Activated CD8-positive, alpha-beta memory T cell treated with anti-CD3 and anti-CD28 coated beads for 1 hour (primary cell): ENCODE data around the gene SMARCC2.
A peak's percentile ranks its signal among the peaks of the same experiment; 100 is the strongest.

ENCODE experiments used
- DNase-seq, 2 donors: peaks; one replicate each; pipeline ENCODE4 v3.0.0-alpha.2; 2020; ENCODE audit warnings: low read depth in 1 of 2; ENCODE audit errors: extremely low read depth in 1 of 2

SMARCC2 gene

GRCh38 chr12:56152756-56153677, 36.3 kb downstream of the SMARCC2 start:
- no peak for DNase-seq

DNA sequence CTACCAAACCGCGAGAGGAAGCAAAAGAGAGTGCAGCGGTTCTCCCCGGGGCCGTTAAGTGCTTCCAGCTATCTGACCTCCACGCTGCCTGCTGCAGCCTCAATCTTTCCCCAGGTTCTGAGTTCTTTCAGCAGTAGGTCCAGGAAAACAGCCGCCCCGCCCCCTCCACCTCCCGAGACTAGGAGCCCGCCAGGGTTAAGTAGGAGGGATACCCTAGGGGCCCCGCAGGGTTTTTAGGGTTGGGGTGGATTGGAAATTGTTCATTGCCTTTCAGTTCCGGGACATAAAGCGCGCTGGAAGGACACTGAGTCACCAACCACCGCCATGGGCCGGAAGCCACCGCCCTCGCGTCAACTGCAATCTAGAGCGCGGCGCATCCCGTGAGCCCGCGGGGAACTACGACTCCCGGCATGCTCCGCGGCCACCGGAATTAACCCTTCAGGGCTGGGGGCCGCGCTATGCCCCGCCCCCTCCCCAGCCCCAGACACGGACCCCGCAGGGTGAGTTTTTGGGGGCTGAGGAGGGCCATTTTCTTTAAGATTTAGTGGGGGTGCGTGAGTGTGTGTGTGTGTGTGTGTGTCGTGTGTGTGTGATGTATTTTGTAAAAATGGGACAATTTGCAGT, 37.0 kb downstream of the SMARCC2 start, which contains the start of gene MYL6B:
TSS of gene MYL6B (plus strand) at position 456 of the 624 bp plus-strand sequence. CDS start 1,332 bp downstream, outside the sequence.
- DNase-seq = peak; percentile 78 to 90

- DNase-seq = no peak
Measured at GRCh38 chr12:56151672-56152131, 37.6 kb downstream of the SMARCC2 start.

DNA sequence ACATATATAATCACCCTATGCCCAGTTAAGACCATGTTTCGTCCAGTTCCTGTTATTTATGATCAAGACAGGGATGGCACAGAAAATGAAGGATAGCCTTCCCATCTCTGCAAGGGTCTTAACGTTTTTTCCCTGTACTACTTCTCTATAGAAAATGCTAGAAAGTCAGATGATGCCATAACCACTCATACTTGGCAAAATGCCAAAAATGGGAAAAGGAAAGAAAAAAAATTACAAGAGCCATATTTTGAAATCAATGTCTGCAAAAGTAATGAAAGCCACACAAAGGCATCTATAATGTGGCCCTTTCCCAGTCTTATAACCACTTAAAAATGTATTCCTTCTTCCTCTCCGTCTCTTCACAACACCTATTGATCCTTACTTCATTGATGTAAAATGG, 38.7 kb downstream of the SMARCC2 start:
- DNase-seq = no peak

DNA sequence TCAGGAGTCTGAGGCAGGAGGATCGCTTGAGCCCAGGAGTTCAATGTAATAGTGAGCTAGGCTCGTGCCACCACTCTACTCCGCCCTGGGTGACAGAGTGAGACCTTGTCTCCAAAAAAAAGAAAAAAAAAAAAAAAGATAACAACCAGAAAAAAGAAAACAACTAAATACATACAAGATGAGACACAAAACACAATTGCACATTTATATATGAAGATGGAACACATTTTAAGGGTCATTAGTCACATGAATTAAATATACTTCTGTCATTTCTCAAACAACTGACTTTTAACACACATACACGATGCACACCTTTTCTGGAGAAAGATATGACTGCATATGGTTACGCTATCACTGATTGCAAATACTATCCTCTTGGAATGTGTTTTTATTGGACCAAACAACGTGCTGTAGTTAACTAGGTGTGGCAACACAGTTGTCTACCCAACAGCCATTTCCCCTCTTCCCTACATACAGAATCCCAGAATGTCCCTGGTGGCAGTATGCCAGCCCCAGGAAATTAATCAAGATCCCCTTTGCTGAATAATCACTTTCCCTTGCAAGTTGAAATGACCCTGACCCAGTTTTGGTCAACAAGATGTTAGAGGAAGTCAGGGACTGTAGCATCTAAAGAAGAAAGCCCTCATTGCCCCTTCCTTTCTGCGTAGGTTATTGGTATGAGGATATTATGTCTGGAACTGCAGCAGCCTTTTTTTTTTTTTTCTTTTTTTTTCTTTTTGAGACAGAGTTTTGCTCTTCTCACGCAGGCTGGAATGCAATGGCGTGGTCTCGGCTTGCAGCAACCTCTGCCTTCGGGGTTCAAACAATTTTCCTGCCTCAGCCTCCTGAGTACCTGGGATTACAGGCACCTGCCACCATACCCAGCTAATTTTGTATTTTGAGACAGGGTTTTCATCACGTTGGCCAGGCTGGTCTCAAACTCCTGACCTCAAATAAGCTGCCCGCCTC, 42.5 kb downstream of the SMARCC2 start:
- DNase-seq = no peak

DNA sequence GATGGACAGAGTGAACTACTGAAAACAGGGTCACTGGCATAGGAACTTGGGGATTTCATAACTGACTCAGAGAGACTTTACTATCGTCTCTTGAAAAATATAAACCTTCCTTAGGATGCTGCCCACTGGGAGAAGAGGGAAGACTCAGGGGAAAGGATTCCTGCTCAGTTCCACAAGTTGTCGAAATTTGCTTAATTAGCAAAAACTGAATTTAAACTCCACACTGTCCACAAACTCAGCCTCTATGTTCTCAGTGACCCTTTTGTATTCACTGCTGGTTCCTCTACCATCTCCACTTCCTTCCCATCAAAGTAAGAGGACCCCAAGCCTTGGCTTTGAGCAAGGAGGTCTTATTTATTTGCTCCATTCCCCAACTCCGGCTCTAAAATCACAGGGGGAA, 44.1 kb downstream of the SMARCC2 start:
- DNase-seq = no peak

DNA sequence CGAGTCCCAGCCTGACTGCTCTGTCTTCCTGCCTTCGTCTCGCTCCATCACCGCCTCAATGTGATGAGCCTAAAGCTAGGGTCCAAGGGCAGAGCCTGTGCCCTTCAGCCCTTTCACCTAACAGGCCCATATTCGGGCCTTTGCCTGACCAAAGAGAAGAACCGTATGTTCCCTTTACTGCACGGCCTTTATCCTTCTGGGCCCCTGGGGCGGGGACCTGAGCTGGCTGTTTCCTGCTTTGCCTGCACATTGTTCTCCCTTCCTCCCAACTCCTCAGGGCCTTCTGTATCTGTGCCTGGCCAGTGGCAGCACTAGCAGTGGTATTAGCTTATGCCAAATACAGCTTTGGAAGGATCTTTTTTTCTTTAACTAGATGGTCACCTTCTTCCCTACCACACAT, 45.4 kb downstream of the SMARCC2 start:
- no peak for DNase-seq

DNA sequence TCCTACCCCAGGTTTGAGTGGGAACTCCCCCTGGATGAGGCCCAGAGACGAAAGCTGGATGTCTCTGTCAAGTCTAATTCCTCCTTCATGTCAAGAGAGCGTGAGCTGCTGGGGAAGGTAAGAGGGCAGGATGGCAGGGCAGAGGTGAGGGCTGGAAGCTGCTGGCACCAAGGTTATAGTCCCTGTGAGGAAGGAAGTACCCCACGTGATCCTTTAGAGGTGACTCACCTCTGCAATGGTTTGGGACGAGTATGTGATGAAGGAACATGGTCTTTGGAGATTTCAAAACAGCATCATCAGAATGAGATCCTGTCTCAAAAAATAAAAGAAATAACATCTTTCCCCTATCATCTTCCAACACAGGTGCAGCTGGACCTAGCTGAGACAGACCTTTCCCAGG, 46.1 kb downstream of the SMARCC2 start:
- no peak for DNase-seq

DNA sequence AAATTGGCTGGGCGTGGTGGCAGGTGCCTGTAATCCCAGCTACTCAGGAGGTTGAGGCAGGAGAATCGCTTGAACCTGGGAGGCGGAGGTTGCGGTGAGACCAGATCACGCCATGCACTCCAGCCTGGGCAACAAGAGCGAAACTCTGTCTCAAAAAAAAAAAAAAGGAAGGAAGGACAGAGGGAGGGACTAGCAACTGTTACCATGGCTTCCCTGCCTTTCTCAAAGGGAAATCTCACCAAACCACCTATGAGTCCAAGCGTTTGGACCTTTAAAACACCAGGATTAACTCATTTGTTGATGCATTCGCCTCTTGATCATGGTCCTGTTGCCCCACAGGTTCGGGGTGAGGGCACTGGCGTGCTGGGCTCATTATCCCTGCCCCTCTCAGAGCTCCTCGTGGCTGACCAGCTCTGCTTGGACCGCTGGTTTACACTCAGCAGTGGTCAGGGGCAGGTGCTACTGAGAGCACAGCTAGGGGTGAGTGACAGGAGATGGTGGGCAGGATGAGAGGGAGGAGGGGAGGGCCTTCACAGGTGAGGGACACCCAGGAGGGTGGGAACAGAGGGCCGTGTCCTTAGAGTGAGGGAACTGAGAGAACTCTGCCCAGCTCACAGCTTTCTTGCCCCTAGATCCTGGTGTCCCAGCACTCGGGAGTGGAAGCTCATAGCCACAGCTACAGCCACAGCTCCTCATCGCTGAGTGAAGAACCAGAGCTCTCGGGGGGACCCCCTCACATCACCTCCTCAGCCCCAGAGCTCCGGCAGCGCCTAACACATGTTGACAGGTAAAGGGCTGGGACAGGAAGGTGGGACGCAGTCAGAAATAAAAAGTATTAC, 47.1 kb downstream of the SMARCC2 start:
- DNase-seq = no peak

DNA sequence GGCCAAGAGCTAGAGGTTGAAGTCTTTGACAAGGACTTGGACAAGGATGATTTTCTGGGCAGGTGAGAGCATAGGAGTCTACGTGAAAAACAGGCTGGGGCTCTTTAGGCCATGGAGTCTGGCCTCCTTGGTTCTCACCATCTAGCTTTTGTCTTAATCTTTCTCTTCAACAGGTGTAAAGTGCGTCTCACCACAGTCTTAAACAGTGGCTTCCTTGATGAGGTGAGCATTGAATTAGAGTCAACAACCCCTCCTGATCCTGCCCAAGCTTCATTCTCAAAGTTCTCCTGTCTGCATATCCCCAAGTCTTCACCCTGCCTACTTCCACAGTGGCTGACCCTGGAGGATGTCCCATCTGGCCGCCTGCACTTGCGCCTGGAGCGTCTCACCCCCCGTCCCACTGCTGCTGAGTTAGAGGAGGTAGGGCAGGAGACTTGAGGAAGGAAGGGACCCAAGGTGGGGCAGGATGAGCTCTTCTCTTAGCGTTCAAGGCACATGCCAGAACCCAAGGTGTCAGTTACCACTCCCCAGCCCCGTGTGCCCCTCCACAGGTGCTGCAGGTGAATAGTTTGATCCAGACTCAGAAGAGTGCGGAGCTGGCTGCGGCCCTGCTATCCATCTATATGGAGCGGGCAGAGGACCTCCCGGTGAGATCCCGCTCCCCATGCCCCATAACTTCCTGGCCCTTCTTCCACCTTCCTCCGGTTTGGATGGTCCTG, 51.3 kb downstream of the SMARCC2 start:
- no peak for DNase-seq

GRCh38 chr12:56134897-56135296, 54.4 kb downstream of the SMARCC2 start:
- no peak for DNase-seq

DNA sequence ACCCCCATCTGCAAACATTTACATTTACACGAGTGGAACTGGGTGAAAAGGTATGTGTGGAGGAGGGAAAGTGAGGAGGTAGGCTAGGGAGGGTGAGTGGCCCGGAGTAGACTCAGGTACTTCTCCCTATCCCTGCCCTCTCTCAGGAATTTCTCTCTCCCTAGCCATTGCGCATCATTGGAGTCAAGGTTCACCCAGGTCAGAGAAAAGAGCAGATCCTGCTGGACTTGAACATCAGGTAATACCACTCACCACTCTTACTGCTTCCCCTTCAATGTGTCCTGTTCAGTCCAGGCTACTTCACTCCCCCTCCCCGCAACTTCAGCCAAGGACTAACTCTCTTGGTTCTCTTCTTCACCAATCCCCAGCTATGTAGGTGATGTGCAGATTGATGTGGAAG, 58.4 kb downstream of the SMARCC2 start:
- DNase-seq = no peak

- no peak for DNase-seq
Measured at GRCh38 chr12:56129942-56130495, 59.3 kb downstream of the SMARCC2 start.

- peak in 1 of 2 donors; percentile 69 for DNase-seq
Measured at GRCh38 chr12:56129206-56129941, 59.9 kb downstream of the SMARCC2 start.

DNA sequence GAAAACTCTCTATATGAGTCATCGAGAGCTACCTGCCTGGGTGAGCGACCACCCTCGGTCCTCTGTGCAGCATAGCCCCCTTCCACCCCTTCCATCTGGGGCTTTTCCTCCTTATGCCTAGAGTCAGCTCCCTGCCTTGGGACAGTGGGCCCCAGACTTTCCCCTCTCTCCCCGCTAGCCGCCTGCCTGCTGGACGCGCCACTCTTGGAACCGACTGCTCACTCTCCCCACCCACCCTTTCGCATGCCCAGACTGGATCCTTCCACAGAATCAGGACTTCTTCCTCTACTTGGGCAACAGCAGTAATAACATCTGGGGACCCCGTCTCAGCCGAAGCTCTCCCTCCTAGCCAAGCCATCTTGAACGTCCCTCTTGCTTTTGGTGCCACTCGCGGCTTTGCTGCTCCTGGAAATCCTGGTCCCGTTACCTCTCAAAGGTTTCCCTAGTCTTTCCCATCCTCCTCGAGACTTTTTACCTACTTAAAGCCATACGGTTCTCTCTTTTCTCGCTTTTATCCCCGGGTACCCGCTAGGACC, 60.5 kb downstream of the SMARCC2 start:
- DNase-seq = no peak

GRCh38 chr12:56127888-56128669, 61.2 kb downstream of the SMARCC2 start, which contains the start of gene ESYT1:
ESYT1 (plus strand) TSS chr12:56128267; CDS start chr12:56128320, 53 bp downstream.
- DNase-seq = peak; percentile 86 to 95

DNA sequence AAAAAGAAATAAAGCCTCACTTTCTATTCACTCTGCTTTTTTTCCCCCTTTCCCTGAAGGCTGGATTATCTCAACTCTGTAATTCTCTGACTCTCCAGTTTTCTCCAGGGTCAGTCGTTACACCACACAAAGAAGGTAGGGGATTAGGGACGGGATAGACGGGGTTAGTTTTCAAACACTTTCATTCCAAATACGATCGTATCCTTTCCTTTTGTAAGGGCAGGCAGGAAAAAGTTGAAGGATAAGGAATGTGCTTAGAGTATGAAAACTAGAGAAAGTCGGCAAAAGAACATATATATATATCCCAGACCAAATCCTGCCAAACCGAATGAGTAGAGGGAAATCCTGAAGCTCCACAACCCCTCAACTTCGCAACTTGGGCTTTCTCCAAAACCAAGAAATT, 61.8 kb downstream of the SMARCC2 start:
- no peak for DNase-seq
